ENCODE data around the gene PNPLA5. TPM values are rescaled to one million over a fixed set of nuclear protein-coding genes. Genes with fewer than 3 reads are reported as not detected.

PNPLA5 gene
- not detected in 2 replicates for total RNA-seq
- long read RNA-seq, result 0 reads

GRCh38 chr22:43891360-43892182, at the start of gene PNPLA5:
Gene PNPLA5, minus strand, starts transcription at chr22:43892013. Its CDS starts 133 bp downstream, at chr22:43891880.
- H3K4me3 Mint-ChIP-seq (ENCODE audit: unreplicated experiment), result no peak within 1 kb of the TSS
- no peak for DNase-seq (ENCODE audit: extremely low spot score, unreplicated experiment)
- TF ChIP-seq CTCF (IDR thresholded peaks at IDR 0.05), result no peak
- peaks cover 47% of the 10 kb centered on the region for H3K27me3 Mint-ChIP-seq (ENCODE audit: unreplicated experiment)
- H3K9me3 Mint-ChIP-seq (ENCODE audit: unreplicated experiment), result no peaks in the 10 kb centered on the region
- no peaks in the 10 kb centered on the region for H3K36me3 Mint-ChIP-seq (ENCODE audit: unreplicated experiment)
- H3K4me1 Mint-ChIP-seq (ENCODE audit: unreplicated experiment), result no peaks in the 10 kb centered on the region
- no peak within 1 kb of the TSS for H3K27ac Mint-ChIP-seq (ENCODE audit: unreplicated experiment)

GRCh38 chr22:43941449-43941848, 49.6 kb upstream of the PNPLA5 start:
- Mint-ChIP-seq H3K27me3 (ENCODE audit: unreplicated experiment) (no peaks in the 10 kb centered on the region), H3K4me1 (ENCODE audit: unreplicated experiment) (no peaks in the 10 kb centered on the region), H3K27ac (ENCODE audit: unreplicated experiment) (no peak overlapping the region), H3K4me3 (ENCODE audit: unreplicated experiment) (no peak overlapping the region), H3K9me3 (ENCODE audit: unreplicated experiment) (peaks cover 6% of the 10 kb centered on the region), H3K36me3 (ENCODE audit: unreplicated experiment) (peaks cover 16% of the 10 kb centered on the region)
- TF ChIP-seq CTCF (IDR thresholded peaks at IDR 0.05), result no peak
- DNase-seq (ENCODE audit: extremely low spot score, unreplicated experiment), result no peak

- Mint-ChIP-seq H3K4me3 (ENCODE audit: unreplicated experiment) (no peak overlapping the region), H3K36me3 (ENCODE audit: unreplicated experiment) (peaks cover 3% of the 10 kb centered on the region), H3K4me1 (ENCODE audit: unreplicated experiment) (no peaks in the 10 kb centered on the region), H3K9me3 (ENCODE audit: unreplicated experiment) (no peaks in the 10 kb centered on the region), H3K27ac (ENCODE audit: unreplicated experiment) (peak overlapping the region; percentile 35), H3K27me3 (ENCODE audit: unreplicated experiment) (no peaks in the 10 kb centered on the region)
- DNase-seq (ENCODE audit: extremely low spot score, unreplicated experiment), result no peak
- TF ChIP-seq CTCF (IDR thresholded peaks at IDR 0.05), result no peak
Observed at GRCh38 chr22:43931771-43932170, 40.0 kb upstream of the PNPLA5 start.

GRCh38 chr22:43928908-43929307, 37.1 kb upstream of the PNPLA5 start:
- Mint-ChIP-seq H3K4me1 (ENCODE audit: unreplicated experiment) (peaks cover 2% of the 10 kb centered on the region), H3K27ac (ENCODE audit: unreplicated experiment) (no peak overlapping the region), H3K27me3 (ENCODE audit: unreplicated experiment) (no peaks in the 10 kb centered on the region), H3K36me3 (ENCODE audit: unreplicated experiment) (peaks cover 3% of the 10 kb centered on the region), H3K4me3 (ENCODE audit: unreplicated experiment) (no peak overlapping the region), H3K9me3 (ENCODE audit: unreplicated experiment) (no peaks in the 10 kb centered on the region)
- TF ChIP-seq CTCF (IDR thresholded peaks at IDR 0.05), result no peak
- no peak for DNase-seq (ENCODE audit: extremely low spot score, unreplicated experiment)

- no peak overlapping the region for H3K27ac Mint-ChIP-seq (ENCODE audit: unreplicated experiment)
- H3K4me3 Mint-ChIP-seq (ENCODE audit: unreplicated experiment), result no peak overlapping the region
- no peak for DNase-seq (ENCODE audit: extremely low spot score, unreplicated experiment)
- H3K4me1 Mint-ChIP-seq (ENCODE audit: unreplicated experiment), result peaks cover 2% of the 10 kb centered on the region
- peaks cover 1% of the 10 kb centered on the region for H3K36me3 Mint-ChIP-seq (ENCODE audit: unreplicated experiment)
- no peaks in the 10 kb centered on the region for H3K27me3 Mint-ChIP-seq (ENCODE audit: unreplicated experiment)
- TF ChIP-seq CTCF (IDR thresholded peaks at IDR 0.05), result no peak
- no peaks in the 10 kb centered on the region for H3K9me3 Mint-ChIP-seq (ENCODE audit: unreplicated experiment)
Observed at GRCh38 chr22:43928468-43928867, 36.7 kb upstream of the PNPLA5 start.
